Lower lobe of right lung (tissue), 2 donors: Measurements from ENCODE around the gene SKA1. TPM values are rescaled to one million over a fixed set of nuclear protein-coding genes. Genes with fewer than 3 reads are reported as not detected.
A peak's percentile ranks its signal among the peaks of the same experiment; 100 is the strongest.

Experiments
- ATAC-seq, 2 donors: fragments of 200-7000 bp; cut with Tn5 transposase; one replicate each; pipeline ENCODE4 v1.9.1; 2020 to 2022; ENCODE audit warnings: mild to moderate bottlenecking in 2 of 2, moderate library complexity in 2 of 2
- DNase-seq: peaks from one replicate; pipeline ENCODE4 v3.0.0-alpha.2; 2020
- H3K27ac ChIP-seq: fragments of 200-600 bp; one replicate; pipeline ENCODE4 v1.8.0; 2022
- H3K27me3 ChIP-seq: fragments of 200-600 bp; one replicate; pipeline ENCODE4 v1.8.0; 2022; ENCODE audit warnings: low read depth
- H3K36me3 ChIP-seq: fragments of 200-600 bp; one replicate; pipeline ENCODE4 v1.8.0; 2022; ENCODE audit warnings: mild to moderate bottlenecking
- H3K4me1 ChIP-seq: fragments of 200-600 bp; one replicate; pipeline ENCODE4 v1.8.0; 2022
- H3K4me3 ChIP-seq: fragments of 200-600 bp; one replicate; pipeline ENCODE4 v1.8.0; 2022; ENCODE audit warnings: mild to moderate bottlenecking
- H3K9me3 ChIP-seq: fragments of 200-600 bp; one replicate; pipeline ENCODE4 v1.8.0; 2022
- intact Hi-C: fragments of 100-400 bp; cut with DNase I; formaldehyde crosslinking; loops from one replicate; pipeline ENCODE4 v1.11.0; 2022
- total RNA-seq: library from RNA; stranded (reverse); fragmentation: NEBNext Ultra II Directional; extraction: Animal tissue kit (Norgen Biotek cat#: 25700); gene quantifications from one replicate; pipeline ENCODE4 v1.2.1, GENCODE V29; 2021
- TF ChIP-seq, protein P1 (sequence below): fragments of 200-600 bp; IDR thresholded peaks from one replicate; pipeline ENCODE4 v1.8.0; 2022; ENCODE audit warnings: antibody characterized with exemption, mild to moderate bottlenecking
- donor health status: DM: no; HTN: yes; CAD: no; lungs with severe emphysema.

Gene SKA1
- total RNA-seq, 1 donor from 2014 or later: 1.2 TPM

DNA sequence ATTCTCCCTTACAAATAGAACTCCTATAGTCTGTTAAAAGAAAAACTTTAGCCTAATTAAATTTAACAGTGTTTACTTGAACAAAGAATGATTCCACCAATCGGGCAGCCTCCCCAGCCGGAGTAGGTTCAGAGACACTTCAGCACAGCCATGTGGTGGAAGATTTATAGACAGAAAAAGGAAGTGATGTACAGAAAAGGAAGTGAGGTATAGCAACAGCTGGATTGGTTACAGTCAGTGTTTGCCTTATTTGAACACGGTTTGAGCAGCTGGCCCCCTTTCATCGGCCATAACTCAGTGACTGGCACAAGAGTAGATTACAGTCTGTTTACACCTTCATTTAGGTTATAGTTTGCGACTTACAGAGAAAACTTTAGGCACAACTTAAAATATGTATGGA is 2.1 kb upstream of the SKA1 start:
- Histone ChIP-seq H3K4me1 (peaks cover 8% of the 10 kb centered on the region), H3K27me3 (no peaks in the 10 kb centered on the region), H3K36me3 (no peaks in the 10 kb centered on the region), H3K4me3 (no peak overlapping the region), H3K27ac (no peak overlapping the region), H3K9me3 (peaks cover 15% of the 10 kb centered on the region)
- DNase-seq (no peak), ATAC-seq (no peak)
- TF ChIP-seq, protein P1, sequence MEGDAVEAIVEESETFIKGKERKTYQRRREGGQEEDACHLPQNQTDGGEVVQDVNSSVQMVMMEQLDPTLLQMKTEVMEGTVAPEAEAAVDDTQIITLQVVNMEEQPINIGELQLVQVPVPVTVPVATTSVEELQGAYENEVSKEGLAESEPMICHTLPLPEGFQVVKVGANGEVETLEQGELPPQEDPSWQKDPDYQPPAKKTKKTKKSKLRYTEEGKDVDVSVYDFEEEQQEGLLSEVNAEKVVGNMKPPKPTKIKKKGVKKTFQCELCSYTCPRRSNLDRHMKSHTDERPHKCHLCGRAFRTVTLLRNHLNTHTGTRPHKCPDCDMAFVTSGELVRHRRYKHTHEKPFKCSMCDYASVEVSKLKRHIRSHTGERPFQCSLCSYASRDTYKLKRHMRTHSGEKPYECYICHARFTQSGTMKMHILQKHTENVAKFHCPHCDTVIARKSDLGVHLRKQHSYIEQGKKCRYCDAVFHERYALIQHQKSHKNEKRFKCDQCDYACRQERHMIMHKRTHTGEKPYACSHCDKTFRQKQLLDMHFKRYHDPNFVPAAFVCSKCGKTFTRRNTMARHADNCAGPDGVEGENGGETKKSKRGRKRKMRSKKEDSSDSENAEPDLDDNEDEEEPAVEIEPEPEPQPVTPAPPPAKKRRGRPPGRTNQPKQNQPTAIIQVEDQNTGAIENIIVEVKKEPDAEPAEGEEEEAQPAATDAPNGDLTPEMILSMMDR: no peak
- intact Hi-C loops: no loop called here

DNA sequence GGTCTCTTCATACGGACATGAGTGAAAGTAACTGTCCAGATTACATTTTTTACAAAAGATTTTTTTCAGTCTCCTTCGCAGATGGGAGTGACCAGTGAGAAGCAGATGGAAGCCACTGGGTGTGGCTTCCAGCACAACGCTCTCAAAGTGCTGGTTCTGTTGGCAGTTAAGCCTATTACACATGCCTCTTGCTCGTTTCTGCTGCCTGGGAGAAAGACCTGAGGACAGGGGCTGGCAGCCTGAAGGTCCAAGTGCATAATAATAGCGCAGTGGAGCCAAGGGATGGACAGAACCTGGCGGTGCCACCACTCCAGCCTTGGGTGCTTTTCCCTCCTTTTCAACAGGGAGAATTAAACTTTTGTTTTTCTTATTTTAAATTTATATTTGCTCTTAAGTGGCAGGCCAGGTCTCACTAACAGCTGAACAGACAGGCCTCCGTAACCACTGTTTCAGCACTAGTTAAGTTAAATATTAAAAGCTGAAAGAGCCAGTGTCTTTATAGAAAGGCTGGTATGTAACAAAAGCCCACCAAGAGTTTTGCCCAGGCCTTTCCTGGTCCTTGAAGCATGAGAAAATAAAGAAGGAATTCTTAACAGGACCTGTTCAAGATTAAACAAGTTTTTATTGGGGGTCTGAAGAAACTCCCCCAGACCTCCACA is 1.2 kb upstream of the SKA1 start:
- Histone ChIP-seq H3K9me3 (peaks cover 15% of the 10 kb centered on the region), H3K4me1 (peaks cover 8% of the 10 kb centered on the region), H3K27me3 (no peaks in the 10 kb centered on the region), H3K27ac (no peak overlapping the region), H3K4me3 (no peak overlapping the region), H3K36me3 (no peaks in the 10 kb centered on the region)
- TF ChIP-seq, protein P1: no peak
- ATAC-seq (no peak), DNase-seq (no peak)
- intact Hi-C loops: no loop called here

GRCh38 chr18:50374220-50374752 is 560 bp upstream of the SKA1 start:
- DNase-seq: no peak
- Histone ChIP-seq H3K27ac (peak overlapping the region; percentile 74), H3K9me3 (peaks cover 13% of the 10 kb centered on the region), H3K4me1 (peaks cover 8% of the 10 kb centered on the region), H3K4me3 (peak overlapping the region; percentile 51), H3K27me3 (no peaks in the 10 kb centered on the region), H3K36me3 (no peaks in the 10 kb centered on the region)
- no peak for ATAC-seq
- intact Hi-C loops: no loop called here
- TF ChIP-seq, protein P1: no peak

GRCh38 chr18:50377061-50377798 is 2.4 kb downstream of the SKA1 start:
- intact Hi-C loops: no loop called here
- no peak for ATAC-seq
- TF ChIP-seq, protein P1: no peak

GRCh38 chr18:50388988-50389387 is 14.1 kb downstream of the SKA1 start:
- ATAC-seq: peak; percentile 48 to 58
- intact Hi-C loops: no loop called here

More at GRCh38 chr18:50377061-50377798, 2.4 kb downstream of the SKA1 start:
- H3K27ac ChIP-seq: no peak overlapping the region
- no peaks in the 10 kb centered on the region for H3K27me3 ChIP-seq
- H3K4me1 ChIP-seq: peaks cover 8% of the 10 kb centered on the region
- DNase-seq: no peak
- H3K9me3 ChIP-seq: no peaks in the 10 kb centered on the region
- no peak overlapping the region for H3K4me3 ChIP-seq
- no peaks in the 10 kb centered on the region for H3K36me3 ChIP-seq

More at GRCh38 chr18:50388988-50389387, 14.1 kb downstream of the SKA1 start:
- Histone ChIP-seq H3K4me3 (no peak overlapping the region), H3K27me3 (no peaks in the 10 kb centered on the region), H3K36me3 (no peaks in the 10 kb centered on the region), H3K9me3 (no peaks in the 10 kb centered on the region), H3K27ac (no peak overlapping the region), H3K4me1 (no peaks in the 10 kb centered on the region)
- no peak for DNase-seq
- TF ChIP-seq, protein P1: no peak
